B cell (primary cell): ENCODE results near the gene GPATCH8. TPM values are rescaled to one million over a fixed set of nuclear protein-coding genes. Genes with fewer than 3 reads are reported as not detected.
A peak's percentile ranks its signal among the peaks of the same experiment; 100 is the strongest.

Experiments used
- ATAC-seq: fragments of 200-7000 bp; cut with Tn5 transposase; one replicate; pipeline ENCODE4 v1.10.0; 2021; ENCODE audit warnings: low read depth, mild to moderate bottlenecking, moderate number of reproducible peaks, moderate library complexity
- CTCF ChIA-PET: fragments of 350-600 bp; sonication (Branson Sonifier 250); formaldehyde crosslinking; loops from one replicate; lab custom pipeline; 2021; ENCODE audit warnings: antibody characterized with exemption, inconsistent platforms; lab: Charles Lee
- POLR2A ChIA-PET: fragments of 350-600 bp; sonication (Branson Sonifier 250); formaldehyde crosslinking; loops from one replicate; lab custom pipeline; 2021; ENCODE audit warnings: antibody characterized with exemption; lab: Charles Lee
- DNase-seq: peaks from one replicate; pipeline ENCODE4 v3.0.0; 2013
- H2AFZ ChIP-seq: 2 replicates; pipeline ENCODE4 v1.6.1; 2012; ENCODE audit warnings: mild to moderate bottlenecking, low read depth, low read length; ENCODE audit not compliant: insufficient read depth, poor library complexity, severe bottlenecking
- H3K27ac ChIP-seq, 2 donors: 1 replicate in 1 of 2; 2 replicates in 1 of 2; pipeline ENCODE4 v1.5.1; 2012 to 2013; ENCODE audit warnings: low read length in 2 of 2, mild to moderate bottlenecking in 2 of 2, moderate library complexity in 1 of 2
- H3K27me3 ChIP-seq, 4 experiments: fragments of 200-600 bp in 1 of 4; sonication (generic) in 1 of 4; replicated peaks in 1 of 4; 1 replicate in 2 of 4; 2 replicates in 2 of 4; pipeline versions ENCODE4 v1.6.1 to v1.7.0; 2013 to 2016; ENCODE audit warnings: low read length in 3 of 4, mild to moderate bottlenecking in 2 of 4, mixed read lengths in 1 of 4, moderate library complexity in 1 of 4; ENCODE audit not compliant: insufficient read depth in 4 of 4, control insufficient read depth in 3 of 4; ENCODE audit errors: control extremely low read depth in 1 of 4
- H3K36me3 ChIP-seq, 2 experiments: replicated peaks in 1 of 2; 1 replicate in 1 of 2; 2 replicates in 1 of 2; pipeline versions ENCODE4 v1.6.1 to v1.7.1; 2013; ENCODE audit warnings: low read length in 1 of 2; ENCODE audit not compliant: insufficient read depth in 2 of 2, control insufficient read depth in 1 of 2; ENCODE audit errors: control extremely low read depth in 1 of 2, extremely low read depth in 1 of 2
- H3K4me1 ChIP-seq, 2 donors: fragments of 200-600 bp in 1 of 2; sonication (generic) in 1 of 2; 1 replicate in 1 of 2; 2 replicates in 1 of 2; pipeline versions ENCODE4 v1.5.1 to v1.6.1; 2013 to 2017; ENCODE audit warnings: low read length in 2 of 2; ENCODE audit not compliant: control insufficient read depth in 2 of 2, insufficient read depth in 2 of 2
- H3K4me2 ChIP-seq: replicated peaks from 2 replicates; pipeline ENCODE3; 2012; ENCODE audit warnings: mild to moderate bottlenecking, low read depth, low read length; ENCODE audit not compliant: poor library complexity, severe bottlenecking
- H3K4me3 ChIP-seq, 5 experiments: fragments of 200-600 bp in 1 of 5; sonication (generic) in 1 of 5; 1 replicate in 3 of 5; 2 replicates in 2 of 5; pipeline versions ENCODE4 v1.5.1 to v1.7.0; 2011 to 2016; ENCODE audit warnings: low read length in 4 of 5, mild to moderate bottlenecking in 4 of 5, low read depth in 2 of 5, control low read depth in 1 of 5, moderate library complexity in 1 of 5; ENCODE audit not compliant: insufficient read depth in 1 of 5; ENCODE audit errors: control extremely low read depth in 1 of 5, extremely low read depth in 1 of 5
- H3K79me2 ChIP-seq: fragments of 200-600 bp; sonication (generic); one replicate; pipeline ENCODE4 v1.6.0; 2016; ENCODE audit warnings: low read length; ENCODE audit not compliant: control insufficient read depth, insufficient read depth
- H3K9ac ChIP-seq: fragments of 200-600 bp; sonication (generic); 2 replicates; pipeline ENCODE4 v1.6.1; 2017; ENCODE audit warnings: mild to moderate bottlenecking, low read length, moderate library complexity
- H3K9me3 ChIP-seq, 3 donors: one replicate each; pipeline versions ENCODE4 v1.6.1 to v1.7.1; 2013; ENCODE audit warnings: low read length in 2 of 3; ENCODE audit not compliant: control insufficient read depth in 2 of 3, insufficient read depth in 1 of 3; ENCODE audit errors: control extremely low read depth in 1 of 3
- H4K20me1 ChIP-seq: 2 replicates; pipeline ENCODE4 v1.6.0; 2012; ENCODE audit warnings: mild to moderate bottlenecking, low read length; ENCODE audit not compliant: insufficient read depth, control insufficient read depth, poor library complexity, severe bottlenecking
- H3K27ac Mint-ChIP-seq: one replicate; pipeline ENCODE4 v1.8.0; 2021; ENCODE audit warnings: mixed read lengths
- H3K27me3 Mint-ChIP-seq: one replicate; pipeline ENCODE4 v1.8.0; 2021; ENCODE audit warnings: mixed read lengths
- H3K4me1 Mint-ChIP-seq: one replicate; pipeline ENCODE4 v1.8.0; 2021; ENCODE audit warnings: mixed read lengths
- H3K4me3 Mint-ChIP-seq: one replicate; pipeline ENCODE4 v1.8.0; 2021; ENCODE audit warnings: mixed read lengths
- H3K9me3 Mint-ChIP-seq: one replicate; pipeline ENCODE4 v1.8.0; 2022; ENCODE audit warnings: mixed read lengths; ENCODE audit not compliant: insufficient read depth
- CTCF ChIP-seq: fragments of 200-600 bp; IDR thresholded peaks from one replicate; pipeline ENCODE4 v1.8.0; 2022; ENCODE audit warnings: antibody characterized with exemption, mild to moderate bottlenecking
- EZH2 ChIP-seq: IDR thresholded peaks from 2 replicates; pipeline ENCODE4 v1.6.1; 2012; ENCODE audit warnings: borderline replicate concordance, low read depth, mild to moderate bottlenecking, moderate library complexity, low read length; ENCODE audit not compliant: insufficient read depth, poor library complexity, severe bottlenecking
- WGBS: methylation state at CpG from one replicate; pipeline ENCODE4 v1.1.5; 2013; ENCODE audit warnings: missing lambda C conversion rate; ENCODE audit not compliant: insufficient coverage; 5-methylcytosine and 5-hydroxymethylcytosine counted together
- intact Hi-C: fragments of 100-400 bp; cut with micrococcal nuclease; formaldehyde crosslinking; loops from one replicate; pipeline ENCODE4 v1.10.0; 2022
- polyA plus RNA-seq: library from polyadenylated mRNA; depleted of rRNA; stranded (reverse); fragments of >200 nt; gene quantifications from 2 replicates; pipeline ENCODE4 v1.2.3, GENCODE V29; 2012
- total RNA-seq, 2 donors: library from RNA; stranded (reverse); fragments of 120-200 nt in 1 of 2; gene quantifications; 1 replicate in 1 of 2; 2 replicates in 1 of 2; pipeline versions ENCODE4 v1.2.3 to v1.2.4, GENCODE V29; 2013 to 2022

GPATCH8 gene
- total and polyA plus RNA-seq, 2 donors (not counting 1 experiment from before 2014, with no cell fraction given), result 28.3 to 83.4 TPM

GRCh38 chr17:44402564-44403172, 100.5 kb downstream of the GPATCH8 start:
- Histone ChIP-seq H4K20me1 (peaks cover 10% of the 10 kb centered on the region), H3K27ac (no peak overlapping the region), H3K4me2 (no peak overlapping the region), H3K9ac (no peak overlapping the region), H3K4me1 (peaks cover 0 to 11% of the 10 kb centered on the region in 2 donors), H3K79me2 (no peaks in the 10 kb centered on the region), H3K4me3 (no peak overlapping the region), H3K36me3 (peaks cover 1 to 54% of the 10 kb centered on the region in 2 experiments), H3K9me3 (no peaks in the 10 kb centered on the region), H2AFZ (no peak overlapping the region), H3K27me3 (no peaks in the 10 kb centered on the region)
- Mint-ChIP-seq H3K4me3 (no peak overlapping the region), H3K4me1 (peaks cover 7% of the 10 kb centered on the region), H3K9me3 (no peaks in the 10 kb centered on the region), H3K27me3 (no peaks in the 10 kb centered on the region), H3K27ac (no peak overlapping the region)
- CTCF ChIA-PET, result interaction anchor here (0.7 kb wide), 1 partner anchor 241 kb away, joined by 3 read pairs; no protein-coding TSS in a partner anchor
- intact Hi-C loops, result no loop called here
- ATAC-seq, result no peak
- WGBS, result 83% methylated on average over 1 of the region's 5 CpGs
- POLR2A ChIA-PET, result no interaction called here
- DNase-seq, result no peak
- TF ChIP-seq EZH2 (no peak), CTCF (no peak)

GRCh38 chr17:44400226-44400847, 102.9 kb downstream of the GPATCH8 start:
- H3K27ac Mint-ChIP-seq, result no peak overlapping the region
- peaks cover 14% of the 10 kb centered on the region for H4K20me1 ChIP-seq
- no peaks in the 10 kb centered on the region for H3K79me2 ChIP-seq
- H3K9me3 Mint-ChIP-seq, result no peaks in the 10 kb centered on the region
- intact Hi-C loops, result no loop called here
- DNase-seq (no peak), ATAC-seq (no peak)
- TF ChIP-seq CTCF (peak; percentile 28), EZH2 (no peak)
- peaks cover 7% of the 10 kb centered on the region for H3K4me1 Mint-ChIP-seq
- H3K4me3 ChIP-seq, result no peak overlapping the region
- ChIA-PET CTCF (interaction anchor here (0.6 kb wide), 1 partner anchor 92 kb away, joined by 3 read pairs; no protein-coding TSS in a partner anchor), POLR2A (interaction anchor here (0.6 kb wide), 1 partner anchor 15 kb away, joined by 6 read pairs; no protein-coding TSS in a partner anchor)
- H3K4me3 Mint-ChIP-seq, result no peak overlapping the region
- WGBS, result no CpG with 5 or more reads among the region's 3 CpGs
- H3K4me2 ChIP-seq, result no peak overlapping the region
- no peak overlapping the region for H3K9ac ChIP-seq
- no peaks in the 10 kb centered on the region for H3K27me3 Mint-ChIP-seq
- H2AFZ ChIP-seq, result no peak overlapping the region
- H3K4me1 ChIP-seq, result peaks cover 0 to 11% of the 10 kb centered on the region in 2 donors
- H3K36me3 ChIP-seq, result peaks cover 0 to 54% of the 10 kb centered on the region in 2 experiments
- H3K9me3 ChIP-seq, result no peaks in the 10 kb centered on the region
- no peaks in the 10 kb centered on the region for H3K27me3 ChIP-seq
- H3K27ac ChIP-seq, result no peak overlapping the region
